Neural progenitor cell (in vitro differentiated cells): ENCODE data around the gene PLA2G15. TPM values are rescaled to one million over a fixed set of nuclear protein-coding genes. Genes with fewer than 3 reads are reported as not detected.

Experiments used
- DNase-seq: peaks from one replicate; pipeline ENCODE4 v3.0.0-alpha.2; 2016; ENCODE audit warnings: low spot score
- H2AFZ ChIP-seq: fragments of 200-600 bp; sonication (generic); replicated peaks from 2 replicates; pipeline ENCODE4 v1.6.1; 2016; ENCODE audit warnings: antibody characterized with exemption
- H3F3A ChIP-seq: fragments of 200-600 bp; sonication (generic); 2 replicates; pipeline ENCODE4 v1.6.1; 2016; ENCODE audit warnings: antibody characterized with exemption, low read depth
- H3K27ac ChIP-seq: fragments of 200-600 bp; sonication (generic); 2 replicates; pipeline ENCODE4 v1.5.1; 2016; ENCODE audit warnings: mild to moderate bottlenecking
- H3K27me3 ChIP-seq: fragments of 200-600 bp; sonication (generic); 2 replicates; pipeline ENCODE4 v1.6.1; 2016; ENCODE audit warnings: mild to moderate bottlenecking, moderate library complexity
- H3K36me3 ChIP-seq: fragments of 200-600 bp; sonication (generic); 2 replicates; pipeline ENCODE4 v1.5.1; 2016
- H3K4me1 ChIP-seq: fragments of 200-600 bp; sonication (generic); 2 replicates; pipeline ENCODE4 v1.6.1; 2016; ENCODE audit warnings: mixed run types
- H3K4me2 ChIP-seq: fragments of 200-600 bp; sonication (generic); 2 replicates; pipeline ENCODE4 v1.6.1; 2016
- H3K4me3 ChIP-seq: fragments of 200-600 bp; sonication (generic); 2 replicates; pipeline ENCODE4 v1.5.1; 2016
- H3K79me2 ChIP-seq: fragments of 200-600 bp; sonication (generic); 2 replicates; pipeline ENCODE4 v1.6.1; 2016; ENCODE audit warnings: low read depth
- H3K9ac ChIP-seq: fragments of 200-600 bp; sonication (generic); 2 replicates; pipeline ENCODE4 v1.6.1; 2016
- H3K9me3 ChIP-seq: fragments of 200-600 bp; sonication (generic); 2 replicates; pipeline ENCODE4 v1.5.1; 2016; ENCODE audit warnings: low read depth
- H4K20me1 ChIP-seq: fragments of 200-600 bp; sonication (generic); 2 replicates; pipeline ENCODE4 v1.6.1; 2016; ENCODE audit warnings: low read depth
- H3K27ac Mint-ChIP-seq: 3 replicates; pipeline ENCODE4 v1.8.0; 2021; ENCODE audit warnings: mixed read lengths
- H3K27me3 Mint-ChIP-seq: 2 replicates; pipeline ENCODE4 v1.8.0; 2022; ENCODE audit warnings: low read depth, mild to moderate bottlenecking, inconsistent platforms, moderate library complexity, mixed read lengths; ENCODE audit not compliant: insufficient read depth
- H3K36me3 Mint-ChIP-seq: 3 replicates; pipeline ENCODE4 v1.8.0; 2021; ENCODE audit warnings: mixed read lengths
- H3K4me1 Mint-ChIP-seq: 3 replicates; pipeline ENCODE4 v1.8.0; 2021; ENCODE audit warnings: mixed read lengths
- H3K4me3 Mint-ChIP-seq: 3 replicates; pipeline ENCODE4 v1.8.0; 2021; ENCODE audit warnings: mild to moderate bottlenecking, moderate library complexity, mixed read lengths
- H3K9me3 Mint-ChIP-seq: 3 replicates; pipeline ENCODE4 v1.8.0; 2020; ENCODE audit warnings: mixed read lengths
- CTCF ChIP-seq: fragments of 200-600 bp; sonication (generic); IDR thresholded peaks from 2 replicates; pipeline ENCODE4 v1.5.1; 2017; ENCODE audit warnings: antibody characterized with exemption, mild to moderate bottlenecking
- EZH2 ChIP-seq: fragments of 200-600 bp; sonication (generic); IDR thresholded peaks from 2 replicates; pipeline ENCODE4 v1.6.1; 2017; ENCODE audit warnings: antibody characterized with exemption, mild to moderate bottlenecking, moderate library complexity
- EZH2phosphoT487 ChIP-seq: fragments of 200-600 bp; sonication (generic); IDR thresholded peaks from 2 replicates; pipeline ENCODE4 v1.6.1; 2017; ENCODE audit warnings: antibody characterized with exemption
- total RNA-seq: library from RNA; depleted of rRNA; stranded (reverse); fragments of >200 nt; gene quantifications from 2 replicates; pipeline ENCODE4 v1.2.3, GENCODE V29; 2015; ENCODE audit warnings: low replicate concordance

The PLA2G15 gene
- total RNA-seq, 1 donor from 2014 or later = 3.8 TPM

GRCh38 chr16:68264128-68265077 lies 19.2 kb downstream of the PLA2G15 start, which contains the start of gene SLC7A6:
SLC7A6 (plus strand) TSS chr16:68264526; CDS start chr16:68274727, 10,201 bp downstream.
- Histone ChIP-seq H4K20me1 (peaks cover 3% of the 10 kb centered on the region), H3K36me3 (no peaks in the 10 kb centered on the region), H3K9ac (peak within 1 kb of the TSS; percentile 62), H3K9me3 (no peaks in the 10 kb centered on the region), H2AFZ (peak within 1 kb of the TSS; percentile 93), H3K4me2 (peak within 1 kb of the TSS; percentile 92), H3K4me1 (peaks cover 13% of the 10 kb centered on the region), H3K79me2 (peaks cover 24% of the 10 kb centered on the region), H3K4me3 (peak within 1 kb of the TSS; percentile 93), H3F3A (peaks cover 20% of the 10 kb centered on the region), H3K27ac (no peak within 1 kb of the TSS), H3K27me3 (peaks cover 24% of the 10 kb centered on the region)
- H3K36me3 Mint-ChIP-seq = no peaks in the 10 kb centered on the region
- H3K4me3 Mint-ChIP-seq = peak within 1 kb of the TSS; percentile 96
- H3K4me1 Mint-ChIP-seq = peaks cover 29% of the 10 kb centered on the region
- no peaks in the 10 kb centered on the region for H3K9me3 Mint-ChIP-seq
- H3K27me3 Mint-ChIP-seq = peaks cover 18% of the 10 kb centered on the region
- peak; percentile 90 for DNase-seq
- H3K27ac Mint-ChIP-seq = peak within 1 kb of the TSS; percentile 87
- TF ChIP-seq EZH2 (no peak), CTCF (peak; percentile 67)

- Histone ChIP-seq H3K9me3 (no peaks in the 10 kb centered on the region), H3K9ac (no peak overlapping the region), H3F3A (peaks cover 20% of the 10 kb centered on the region), H3K36me3 (no peaks in the 10 kb centered on the region), H4K20me1 (peaks cover 3% of the 10 kb centered on the region), H3K4me3 (peak overlapping the region; percentile 93), H3K79me2 (peaks cover 26% of the 10 kb centered on the region), H3K4me2 (peak overlapping the region; percentile 92), H2AFZ (peak overlapping the region; percentile 93), H3K27me3 (peaks cover 24% of the 10 kb centered on the region), H3K27ac (no peak overlapping the region), H3K4me1 (peaks cover 13% of the 10 kb centered on the region)
- peaks cover 18% of the 10 kb centered on the region for H3K27me3 Mint-ChIP-seq
- peak overlapping the region; percentile 1 for H3K27ac Mint-ChIP-seq
- peak overlapping the region; percentile 91 for H3K4me3 Mint-ChIP-seq
- DNase-seq = peak; percentile 50
- TF ChIP-seq CTCF (no peak), EZH2 (no peak), EZH2phosphoT487 (no peak)
- H3K4me1 Mint-ChIP-seq = peaks cover 30% of the 10 kb centered on the region
- no peaks in the 10 kb centered on the region for H3K9me3 Mint-ChIP-seq
- no peaks in the 10 kb centered on the region for H3K36me3 Mint-ChIP-seq
Observed at GRCh38 chr16:68265078-68265920, 20.1 kb downstream of the PLA2G15 start.

- H2AFZ ChIP-seq = no peak overlapping the region
- no peaks in the 10 kb centered on the region for H3K36me3 ChIP-seq
- no peak overlapping the region for H3K27ac ChIP-seq
- Mint-ChIP-seq H3K36me3 (no peaks in the 10 kb centered on the region), H3K4me1 (peaks cover 30% of the 10 kb centered on the region), H3K27ac (peak overlapping the region; percentile 5), H3K4me3 (peak overlapping the region; percentile 19), H3K27me3 (peaks cover 9% of the 10 kb centered on the region), H3K9me3 (no peaks in the 10 kb centered on the region)
- no peak overlapping the region for H3K9ac ChIP-seq
- no peaks in the 10 kb centered on the region for H3K9me3 ChIP-seq
- peak overlapping the region; percentile 13 for H3K4me3 ChIP-seq
- H3K4me2 ChIP-seq = peak overlapping the region; percentile 45
- peaks cover 20% of the 10 kb centered on the region for H3F3A ChIP-seq
- DNase-seq = peak; percentile 54
- peaks cover 13% of the 10 kb centered on the region for H3K4me1 ChIP-seq
- TF ChIP-seq EZH2 = no peak
- TF ChIP-seq EZH2phosphoT487 = no peak
- TF ChIP-seq CTCF = no peak
- H3K79me2 ChIP-seq = peaks cover 32% of the 10 kb centered on the region
- peaks cover 3% of the 10 kb centered on the region for H4K20me1 ChIP-seq
- peaks cover 24% of the 10 kb centered on the region for H3K27me3 ChIP-seq
Observed at GRCh38 chr16:68267612-68268405, 22.6 kb downstream of the PLA2G15 start.
